Caco-2 (cell line): Measurements from ENCODE around the gene DOHH. TPM values are rescaled to one million over a fixed set of nuclear protein-coding genes. Genes with fewer than 3 reads are reported as not detected.

Experiments
- BruUV-seq: library from RNA; stranded (reverse); fragments of 400-500 nt; replicated peaks from 2 replicates; lab custom pipeline; 2021; lab: Mats Ljungman, UMichigan
- CTCF ChIA-PET: fragments of 300-600 bp; sonication (Branson Sonifier 250); formaldehyde crosslinking; loops from one replicate; lab custom pipeline; 2022; ENCODE audit warnings: antibody characterized with exemption; lab: Charles Lee
- POLR2A ChIA-PET: fragments of 300-600 bp; sonication (Branson Sonifier 250); formaldehyde crosslinking; loops from one replicate; lab custom pipeline; 2022; ENCODE audit warnings: antibody characterized with exemption; lab: Charles Lee
- DNase-seq, 2 experiments: peaks; one replicate each; pipeline versions ENCODE4 v3.0.0 to v3.0.0-alpha.2; 2020 to 2022
- H3K27me3 ChIP-seq: replicated peaks from 2 replicates; pipeline ENCODE4 v1.6.0; 2011; ENCODE audit warnings: low read length; ENCODE audit not compliant: control insufficient read depth, insufficient read depth
- H3K36me3 ChIP-seq: 2 replicates; pipeline ENCODE4 v1.5.1; 2011; ENCODE audit warnings: low read length; ENCODE audit not compliant: control insufficient read depth, insufficient read depth
- H3K4me1 ChIP-seq: fragments of 250-450 bp; sonication (Bioruptor Pico); 2 replicates; pipeline ENCODE4 v1.5.1; 2020; ENCODE audit warnings: mild to moderate bottlenecking
- H3K4me3 ChIP-seq: 2 replicates; pipeline ENCODE4 v1.5.1; 2011; ENCODE audit warnings: low read depth, mild to moderate bottlenecking, control low read depth, low read length
- H3K9me3 ChIP-seq: fragments of 250-450 bp; sonication (Bioruptor Pico); 2 replicates; pipeline ENCODE4 v1.5.1; 2020; ENCODE audit warnings: mild to moderate bottlenecking, moderate library complexity
- H3K27ac Mint-ChIP-seq: one replicate; pipeline ENCODE4 v1.8.0; 2022; ENCODE audit warnings: mixed read lengths; ENCODE audit not compliant: unreplicated experiment
- H3K27me3 Mint-ChIP-seq: one replicate; pipeline ENCODE4 v1.8.0; 2022; ENCODE audit warnings: mixed read lengths; ENCODE audit not compliant: insufficient read depth, unreplicated experiment
- H3K36me3 Mint-ChIP-seq: one replicate; pipeline ENCODE4 v1.8.0; 2022; ENCODE audit warnings: mild to moderate bottlenecking, mixed read lengths; ENCODE audit not compliant: insufficient read depth, unreplicated experiment
- H3K4me1 Mint-ChIP-seq: one replicate; pipeline ENCODE4 v1.8.0; 2022; ENCODE audit warnings: low read depth, mixed read lengths; ENCODE audit not compliant: unreplicated experiment
- H3K4me3 Mint-ChIP-seq: one replicate; pipeline ENCODE4 v1.8.0; 2022; ENCODE audit warnings: mild to moderate bottlenecking, moderate library complexity, mixed read lengths; ENCODE audit not compliant: unreplicated experiment
- H3K9me3 Mint-ChIP-seq: one replicate; pipeline ENCODE4 v1.8.0; 2022; ENCODE audit warnings: mixed read lengths; ENCODE audit not compliant: unreplicated experiment
- intact Hi-C: fragments of 100-400 bp; cut with micrococcal nuclease; formaldehyde crosslinking; loops from one replicate; pipeline ENCODE4 v1.10.0; 2022; ENCODE audit not compliant: unreplicated experiment
- total RNA-seq: library from RNA; stranded (reverse); gene quantifications from 2 replicates; pipeline ENCODE4 v1.2.3, GENCODE V29; 2022
- TF ChIP-seq, protein P1 (sequence below), 2 experiments: fragments of 200-600 bp in 1 of 2; IDR thresholded peaks; 1 replicate in 1 of 2; 2 replicates in 1 of 2; pipeline versions ENCODE4 v1.5.1 to v1.8.0; 2011 to 2022; ENCODE audit warnings: antibody characterized with exemption in 1 of 2, control low read depth in 1 of 2, inconsistent platforms in 1 of 2, low read depth in 1 of 2, low read length in 1 of 2, mild to moderate bottlenecking in 1 of 2, moderate library complexity in 1 of 2; ENCODE audit not compliant: insufficient read depth in 1 of 2, severe bottlenecking in 1 of 2, unreplicated experiment in 1 of 2

Gene DOHH
- total RNA-seq, 1 experiment from 2014 or later: 17.4 TPM

DNA sequence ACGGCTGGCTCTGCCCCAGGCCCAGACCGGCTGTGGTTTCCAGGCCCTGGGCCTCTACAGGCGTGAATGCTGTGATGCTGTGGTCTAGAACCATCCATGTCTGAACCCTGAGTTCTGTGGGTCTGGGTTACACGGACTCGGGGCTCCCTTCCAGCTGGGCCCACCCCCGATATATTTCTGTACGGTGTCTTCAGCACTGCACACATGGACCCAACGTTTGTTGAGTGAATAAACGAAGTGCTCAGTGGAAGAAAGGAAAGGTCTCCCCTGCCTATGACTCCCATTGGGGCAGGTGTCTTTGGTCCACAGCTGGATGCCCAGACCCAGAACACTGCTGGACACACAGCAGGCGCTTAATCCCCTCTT lies 45.2 kb upstream of the DOHH start:
- DNase-seq: no peak
- TF ChIP-seq, protein P1, sequence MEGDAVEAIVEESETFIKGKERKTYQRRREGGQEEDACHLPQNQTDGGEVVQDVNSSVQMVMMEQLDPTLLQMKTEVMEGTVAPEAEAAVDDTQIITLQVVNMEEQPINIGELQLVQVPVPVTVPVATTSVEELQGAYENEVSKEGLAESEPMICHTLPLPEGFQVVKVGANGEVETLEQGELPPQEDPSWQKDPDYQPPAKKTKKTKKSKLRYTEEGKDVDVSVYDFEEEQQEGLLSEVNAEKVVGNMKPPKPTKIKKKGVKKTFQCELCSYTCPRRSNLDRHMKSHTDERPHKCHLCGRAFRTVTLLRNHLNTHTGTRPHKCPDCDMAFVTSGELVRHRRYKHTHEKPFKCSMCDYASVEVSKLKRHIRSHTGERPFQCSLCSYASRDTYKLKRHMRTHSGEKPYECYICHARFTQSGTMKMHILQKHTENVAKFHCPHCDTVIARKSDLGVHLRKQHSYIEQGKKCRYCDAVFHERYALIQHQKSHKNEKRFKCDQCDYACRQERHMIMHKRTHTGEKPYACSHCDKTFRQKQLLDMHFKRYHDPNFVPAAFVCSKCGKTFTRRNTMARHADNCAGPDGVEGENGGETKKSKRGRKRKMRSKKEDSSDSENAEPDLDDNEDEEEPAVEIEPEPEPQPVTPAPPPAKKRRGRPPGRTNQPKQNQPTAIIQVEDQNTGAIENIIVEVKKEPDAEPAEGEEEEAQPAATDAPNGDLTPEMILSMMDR (IDR thresholded peaks at IDR 0.05; ENCODE audit: insufficient read depth in 1 of 2, low read depth in 1 of 2, low read length in 1 of 2, severe bottlenecking in 1 of 2, unreplicated experiment in 1 of 2): no peak
- H3K4me1 ChIP-seq: no peaks in the 10 kb centered on the region
- Mint-ChIP-seq H3K4me1 (no peaks in the 10 kb centered on the region), H3K4me3 (no peak overlapping the region), H3K36me3 (peaks cover 42% of the 10 kb centered on the region), H3K27me3 (no peaks in the 10 kb centered on the region), H3K9me3 (no peaks in the 10 kb centered on the region), H3K27ac (no peak overlapping the region)
- no TSS peak for BruUV-seq
- no peaks in the 10 kb centered on the region for H3K9me3 ChIP-seq
- no peaks in the 10 kb centered on the region for H3K27me3 ChIP-seq
- CTCF ChIA-PET: interaction anchor here (1.0 to 1.6 kb wide), 3 partner anchors 10 to 73 kb away, joined by 4 to 6 read pairs (median 5); no protein-coding TSS in a partner anchor
- intact Hi-C loops: no loop called here
- no peaks in the 10 kb centered on the region; the same call in 1 of the 2 replicates for H3K36me3 ChIP-seq
- H3K4me3 ChIP-seq: no peak overlapping the region
- POLR2A ChIA-PET: no interaction called here

DNA sequence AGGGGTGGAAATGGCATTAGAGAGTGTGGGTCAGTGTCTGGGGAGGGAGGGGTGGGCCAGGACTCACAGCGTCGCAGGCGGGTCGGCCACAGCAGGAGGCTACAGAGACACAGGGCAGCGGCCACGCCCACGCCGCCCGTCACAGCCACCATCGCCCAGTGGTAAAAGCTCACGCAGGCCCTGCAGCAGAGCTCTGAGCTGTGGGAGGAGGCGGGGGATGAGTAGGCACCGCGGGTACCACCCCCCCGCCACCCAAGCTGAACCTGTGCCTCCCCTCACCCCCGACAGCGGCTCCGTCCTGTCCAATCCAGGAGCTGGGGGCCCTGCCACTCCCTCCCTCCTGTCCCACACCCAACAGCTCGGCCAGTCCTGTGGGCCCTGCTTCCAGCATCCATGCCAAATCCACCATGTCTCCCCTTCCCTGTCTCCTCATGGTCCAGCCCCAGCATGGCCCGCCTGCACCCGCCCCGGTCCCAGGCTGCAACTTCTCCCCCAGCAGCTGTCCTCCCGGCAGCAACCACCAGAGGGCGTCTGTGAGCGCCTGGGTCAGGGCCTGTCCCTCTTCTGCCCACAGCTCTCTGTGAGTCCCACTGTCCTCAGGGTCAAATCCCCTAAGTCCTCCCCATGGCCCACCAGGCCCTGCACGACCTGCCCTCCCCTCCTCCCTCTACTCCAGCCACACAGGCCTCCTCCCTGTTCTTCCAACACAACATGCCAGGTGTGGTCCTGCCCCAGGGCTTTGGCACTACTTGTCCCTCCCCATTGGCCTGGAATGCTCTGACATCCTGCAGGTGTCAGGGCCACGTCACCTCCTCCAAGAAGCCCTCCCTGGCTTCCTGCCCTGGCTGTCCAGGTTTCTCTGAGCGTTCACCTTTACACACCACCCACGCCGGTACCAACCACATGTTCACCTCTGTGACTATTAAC lies 44.5 kb upstream of the DOHH start:
- Mint-ChIP-seq H3K36me3 (peaks cover 41% of the 10 kb centered on the region), H3K9me3 (no peaks in the 10 kb centered on the region), H3K27ac (no peak overlapping the region), H3K4me3 (no peak overlapping the region), H3K27me3 (no peaks in the 10 kb centered on the region), H3K4me1 (no peaks in the 10 kb centered on the region)
- ChIA-PET CTCF (interaction anchor here (0.5 to 1.6 kb wide), 9 partner anchors 9 to 218 kb away, joined by 3 to 7 read pairs (median 4); partner anchors contain the start of genes MFSD12 and MRPL54), POLR2A (no interaction called here)
- TF ChIP-seq, protein P1 (IDR thresholded peaks at IDR 0.05; ENCODE audit: insufficient read depth in 1 of 2, low read depth in 1 of 2, low read length in 1 of 2, severe bottlenecking in 1 of 2, unreplicated experiment in 1 of 2): peak; percentile 91 to 94
- no TSS peak for BruUV-seq
- peak; percentile 63 to 84 for DNase-seq
- intact Hi-C loops: no loop called here
- H3K36me3 ChIP-seq: no peaks in the 10 kb centered on the region; the same call in 1 of the 2 replicates
- H3K9me3 ChIP-seq: no peaks in the 10 kb centered on the region
- no peaks in the 10 kb centered on the region for H3K4me1 ChIP-seq
- H3K4me3 ChIP-seq: no peak overlapping the region
- H3K27me3 ChIP-seq: no peaks in the 10 kb centered on the region

DNA sequence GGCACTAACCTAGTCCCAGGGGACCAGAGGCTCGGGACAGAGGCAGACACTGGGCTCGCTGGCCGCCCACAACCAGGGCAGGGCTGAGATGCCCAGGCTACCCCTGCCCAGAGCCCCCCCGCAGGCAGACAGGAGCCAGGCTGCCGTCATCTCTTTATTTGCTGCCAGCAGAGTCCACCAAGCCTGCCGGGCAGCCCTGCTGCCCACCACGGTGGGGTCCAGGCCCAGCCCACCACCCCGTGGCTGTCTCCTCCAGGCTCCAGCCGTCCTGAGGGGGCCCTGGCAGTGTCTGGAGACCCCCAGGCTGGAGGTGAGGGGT lies 43.5 kb upstream of the DOHH start:
- intact Hi-C loops: no loop called here
- Histone ChIP-seq H3K4me3 (no peak overlapping the region), H3K27me3 (no peaks in the 10 kb centered on the region), H3K4me1 (no peaks in the 10 kb centered on the region), H3K9me3 (no peaks in the 10 kb centered on the region), H3K36me3 (no peaks in the 10 kb centered on the region; the same call in 1 of the 2 replicates)
- peaks cover 41% of the 10 kb centered on the region for H3K36me3 Mint-ChIP-seq
- no peaks in the 10 kb centered on the region for H3K9me3 Mint-ChIP-seq
- POLR2A ChIA-PET: no interaction called here
- TF ChIP-seq, protein P1 (IDR thresholded peaks at IDR 0.05; ENCODE audit: insufficient read depth in 1 of 2, low read depth in 1 of 2, low read length in 1 of 2, severe bottlenecking in 1 of 2, unreplicated experiment in 1 of 2): no peak
- CTCF ChIA-PET: interaction anchor here (1.5 kb wide), 1 partner anchor 13 kb away, joined by 3 read pairs; the partner anchor contains the start of gene MFSD12
- no peak overlapping the region for H3K27ac Mint-ChIP-seq
- no peaks in the 10 kb centered on the region for H3K27me3 Mint-ChIP-seq
- H3K4me3 Mint-ChIP-seq: no peak overlapping the region
- H3K4me1 Mint-ChIP-seq: no peaks in the 10 kb centered on the region
- no peak for DNase-seq
- BruUV-seq: no TSS peak
